ENCODE results near the gene CFAP57. TPM values are rescaled to one million over a fixed set of nuclear protein-coding genes. Genes with fewer than 3 reads are reported as not detected.

The CFAP57 gene
- total RNA-seq, 1 donor from 2014 or later: 4.1 TPM

- Histone ChIP-seq H3K27me3 (ENCODE audit: low read depth) (no peaks in the 10 kb centered on the region), H3K9me3 (no peaks in the 10 kb centered on the region), H3K36me3 (no peaks in the 10 kb centered on the region), H3K27ac (peak within 1 kb of the TSS; percentile 65), H3K4me1 (no peaks in the 10 kb centered on the region), H3K4me3 (peak within 1 kb of the TSS; percentile 47)
- DNase-seq (peak; percentile 95), ATAC-seq (peak; percentile 96 to 97)
- no peak for TF ChIP-seq CTCF (IDR thresholded peaks at IDR 0.05)
- intact Hi-C loops (cut with DNase I): no loop called here
These were observed 113.3 kb downstream of the CFAP57 start, which contains the start of gene C1orf210 for GRCh38 chr1:43285269-43285990. TSS of gene C1orf210 (minus strand) at chr1:43285581. CDS start at chr1:43283270, 2,311 bp downstream.

GRCh38 chr1:43286115-43286514 lies 114.0 kb downstream of the CFAP57 start:
- H3K4me3 ChIP-seq: peak overlapping the region; percentile 47
- peak overlapping the region; percentile 65 for H3K27ac ChIP-seq
- TF ChIP-seq CTCF (IDR thresholded peaks at IDR 0.05): no peak
- H3K27me3 ChIP-seq (ENCODE audit: low read depth): no peaks in the 10 kb centered on the region
- no peaks in the 10 kb centered on the region for H3K9me3 ChIP-seq
- ATAC-seq (peak in 1 of 2 donors; percentile 11), DNase-seq (peak; percentile 46)
- intact Hi-C loops (cut with DNase I): no loop called here
- H3K4me1 ChIP-seq: no peaks in the 10 kb centered on the region
- H3K36me3 ChIP-seq: no peaks in the 10 kb centered on the region

GRCh38 chr1:43286533-43286932 lies 114.4 kb downstream of the CFAP57 start:
- H3K4me1 ChIP-seq: no peaks in the 10 kb centered on the region
- ATAC-seq (no peak), DNase-seq (peak; percentile 23)
- H3K36me3 ChIP-seq: no peaks in the 10 kb centered on the region
- no peak overlapping the region for H3K4me3 ChIP-seq
- no peaks in the 10 kb centered on the region for H3K9me3 ChIP-seq
- no peaks in the 10 kb centered on the region for H3K27me3 ChIP-seq (ENCODE audit: low read depth)
- TF ChIP-seq CTCF (IDR thresholded peaks at IDR 0.05): no peak
- intact Hi-C loops (cut with DNase I): no loop called here
- no peak overlapping the region for H3K27ac ChIP-seq

- H3K4me1 ChIP-seq: no peaks in the 10 kb centered on the region
- DNase-seq (peak; percentile 17), ATAC-seq (no peak)
- no peak for TF ChIP-seq CTCF (IDR thresholded peaks at IDR 0.05)
- H3K9me3 ChIP-seq: no peaks in the 10 kb centered on the region
- H3K4me3 ChIP-seq: no peak overlapping the region
- no peaks in the 10 kb centered on the region for H3K27me3 ChIP-seq (ENCODE audit: low read depth)
- intact Hi-C loops (cut with DNase I): no loop called here
- H3K36me3 ChIP-seq: no peaks in the 10 kb centered on the region
- H3K27ac ChIP-seq: no peak overlapping the region
These were observed 116.1 kb downstream of the CFAP57 start for GRCh38 chr1:43288058-43288784.

- H3K27ac ChIP-seq: no peak overlapping the region
- no peak for TF ChIP-seq CTCF (IDR thresholded peaks at IDR 0.05)
- DNase-seq (no peak), ATAC-seq (no peak)
- no peaks in the 10 kb centered on the region for H3K36me3 ChIP-seq
- no peaks in the 10 kb centered on the region for H3K9me3 ChIP-seq
- H3K4me3 ChIP-seq: no peak overlapping the region
- intact Hi-C loops (cut with DNase I): no loop called here
- no peaks in the 10 kb centered on the region for H3K27me3 ChIP-seq (ENCODE audit: low read depth)
- H3K4me1 ChIP-seq: peaks cover 8% of the 10 kb centered on the region
These were observed 116.9 kb downstream of the CFAP57 start for GRCh38 chr1:43288785-43289706.

Measured in lower lobe of right lung (tissue), 2 donors.